CD4-positive, CD25-positive, alpha-beta regulatory T cell (primary cell): Measurements from ENCODE around the gene OSBPL7. TPM values are rescaled to one million over a fixed set of nuclear protein-coding genes. Genes with fewer than 3 reads are reported as not detected.

ENCODE experiments used
- ATAC-seq, 2 donors: fragments of 150-1000 bp; cut with Tn5 transposase; one replicate each; pipeline ENCODE4 v1.10.0; 2021; ENCODE audit warnings: low read depth in 2 of 2, moderate number of reproducible peaks in 2 of 2, moderate library complexity in 1 of 2
- DNase-seq, 3 donors: peaks; one replicate each; pipeline versions ENCODE4 v3.0.0 to v3.0.0-alpha.2; 2012 to 2022; ENCODE audit warnings: mixed read lengths in 1 of 3
- H3K27ac ChIP-seq: one replicate; pipeline ENCODE4 v1.7.0; 2013; ENCODE audit warnings: mild to moderate bottlenecking, low read length; ENCODE audit not compliant: insufficient read depth, poor library complexity, severe bottlenecking
- H3K27me3 ChIP-seq: one replicate; pipeline ENCODE4 v1.7.0; 2013; ENCODE audit warnings: low read length; ENCODE audit not compliant: control insufficient read depth, insufficient read depth
- H3K36me3 ChIP-seq: one replicate; pipeline ENCODE4 v1.7.0; 2013; ENCODE audit warnings: mild to moderate bottlenecking, low read length, moderate library complexity; ENCODE audit not compliant: control insufficient read depth, insufficient read depth
- H3K4me1 ChIP-seq: 2 replicates; pipeline ENCODE4 v1.7.0; 2013; ENCODE audit warnings: mild to moderate bottlenecking, low read length; ENCODE audit not compliant: insufficient read depth, control insufficient read depth, poor library complexity, severe bottlenecking
- H3K4me3 ChIP-seq: one replicate; pipeline ENCODE4 v1.7.0; 2013; ENCODE audit warnings: low read depth, mild to moderate bottlenecking, low read length, moderate library complexity
- H3K9me3 ChIP-seq, 2 experiments: 1 replicate in 1 of 2; 2 replicates in 1 of 2; pipeline ENCODE4 v1.7.0; 2013; ENCODE audit warnings: low read length in 2 of 2, mild to moderate bottlenecking in 1 of 2, moderate library complexity in 1 of 2; ENCODE audit not compliant: control insufficient read depth in 2 of 2
- H3K27ac Mint-ChIP-seq, 3 donors: one replicate each; pipeline ENCODE4 v1.8.0; 2020 to 2022; ENCODE audit warnings: mild to moderate bottlenecking in 3 of 3, mixed read lengths in 3 of 3, moderate library complexity in 2 of 3
- H3K27me3 Mint-ChIP-seq: one replicate; pipeline ENCODE4 v1.8.0; 2022; ENCODE audit warnings: mild to moderate bottlenecking, mixed read lengths
- H3K36me3 Mint-ChIP-seq: one replicate; pipeline ENCODE4 v1.8.0; 2020; ENCODE audit warnings: mixed read lengths
- H3K4me1 Mint-ChIP-seq, 4 donors: one replicate each; pipeline ENCODE4 v1.8.0; 2020 to 2022; ENCODE audit warnings: mixed read lengths in 4 of 4, mild to moderate bottlenecking in 1 of 4
- H3K4me3 Mint-ChIP-seq, 4 donors: one replicate each; pipeline ENCODE4 v1.8.0; 2020 to 2022; ENCODE audit warnings: mild to moderate bottlenecking in 4 of 4, mixed read lengths in 4 of 4, moderate library complexity in 3 of 4
- H3K9me3 Mint-ChIP-seq, 7 donors: one replicate each; pipeline ENCODE4 v1.8.0; 2020 to 2022; ENCODE audit warnings: mixed read lengths in 7 of 7, mild to moderate bottlenecking in 3 of 7, moderate library complexity in 2 of 7
- polyA plus RNA-seq, 4 donors: library from polyadenylated mRNA; unstranded; fragments of 300-500 nt; fragmentation: Illumina TruSeq; gene quantifications; one replicate each; pipeline ENCODE4 v1.2.3, GENCODE V29; 2021
- total RNA-seq: library from RNA; stranded (reverse); gene quantifications from one replicate; pipeline ENCODE4 v1.2.3, GENCODE V29; 2022

Gene OSBPL7
- total and polyA plus RNA-seq, 5 donors from 2014 or later: 2.1 to 46.1 (median 3.6) TPM

DNA sequence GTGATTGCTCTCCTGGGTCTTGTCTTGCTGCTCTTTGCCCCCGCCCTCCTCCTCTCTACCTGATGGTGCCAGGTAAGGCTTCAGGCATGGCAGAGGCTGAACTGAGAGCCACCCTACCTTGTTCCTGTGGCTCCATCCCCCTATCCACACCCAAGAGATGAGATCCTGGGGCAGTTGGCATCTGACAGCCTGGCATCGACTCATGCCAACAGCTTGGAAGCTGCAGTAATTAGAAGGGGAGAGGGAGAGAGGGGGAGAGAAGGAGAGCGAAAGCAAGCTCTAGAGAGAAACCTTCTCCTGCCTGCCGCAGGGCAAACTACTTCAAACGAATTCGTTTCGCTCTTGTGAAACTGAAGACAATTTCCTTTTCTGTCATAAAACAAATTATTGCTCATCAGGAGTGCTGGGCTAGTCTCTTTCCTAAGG lies 43.2 kb upstream of the OSBPL7 start:
- Histone ChIP-seq H3K27ac (no peak overlapping the region), H3K27me3 (peaks cover under 1% of the 10 kb centered on the region), H3K4me3 (no peak overlapping the region), H3K9me3 (no peaks in the 10 kb centered on the region), H3K36me3 (no peaks in the 10 kb centered on the region), H3K4me1 (peaks cover 16% of the 10 kb centered on the region)
- ATAC-seq: no peak
- Mint-ChIP-seq H3K27me3 (peaks cover 14% of the 10 kb centered on the region), H3K4me3 (peak overlapping the region in 1 of 4 donors; percentile 31), H3K36me3 (no peaks in the 10 kb centered on the region), H3K9me3 (no peaks in the 10 kb centered on the region), H3K4me1 (peaks cover 0 to 18% (median 8%) of the 10 kb centered on the region in 4 donors), H3K27ac (peak overlapping the region in 1 of 3 donors; percentile 42)
- peak in 1 of 3 donors; percentile 54 for DNase-seq

GRCh38 chr17:47862621-47863440 lies 41.2 kb upstream of the OSBPL7 start:
- H3K27ac Mint-ChIP-seq: peak overlapping the region in 2 of 3 donors; percentile 54 to 55

DNA sequence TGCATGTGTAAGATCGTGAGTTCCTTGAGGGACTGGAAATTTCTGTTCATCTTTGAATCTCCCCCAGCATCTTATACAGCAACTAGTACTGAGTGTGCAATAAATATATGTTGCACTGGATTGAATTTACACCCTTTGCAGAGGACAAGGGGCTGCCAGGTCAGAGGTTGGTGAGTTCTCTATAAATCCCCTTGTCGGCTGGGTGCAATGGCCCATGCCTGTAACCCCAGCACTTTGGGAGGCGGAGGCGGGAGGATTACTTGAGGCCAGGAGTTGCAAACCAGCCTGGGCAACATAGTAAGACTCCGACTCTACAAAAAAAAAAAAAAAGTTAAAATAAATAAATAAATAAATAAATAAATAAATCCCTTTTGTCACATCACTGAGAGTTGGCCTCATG lies 38.8 kb upstream of the OSBPL7 start:
- ATAC-seq: no peak
- no peak for DNase-seq
- Mint-ChIP-seq H3K4me1 (peaks cover 0 to 17% (median 6%) of the 10 kb centered on the region in 4 donors), H3K27ac (no peak overlapping the region), H3K4me3 (no peak overlapping the region), H3K36me3 (no peaks in the 10 kb centered on the region), H3K9me3 (peaks cover 0 to 2% (median 0%) of the 10 kb centered on the region in 7 donors), H3K27me3 (peaks cover 29% of the 10 kb centered on the region)
- Histone ChIP-seq H3K36me3 (no peaks in the 10 kb centered on the region), H3K4me1 (peaks cover 16% of the 10 kb centered on the region), H3K27ac (no peak overlapping the region), H3K27me3 (no peaks in the 10 kb centered on the region), H3K9me3 (no peaks in the 10 kb centered on the region), H3K4me3 (no peak overlapping the region)

More at GRCh38 chr17:47862621-47863440, 41.2 kb upstream of the OSBPL7 start:
- no peak for DNase-seq
- Histone ChIP-seq H3K27me3 (no peaks in the 10 kb centered on the region), H3K4me3 (no peak overlapping the region), H3K9me3 (no peaks in the 10 kb centered on the region), H3K4me1 (peaks cover 16% of the 10 kb centered on the region), H3K36me3 (no peaks in the 10 kb centered on the region), H3K27ac (no peak overlapping the region)
- H3K9me3 Mint-ChIP-seq: peaks cover 0 to 2% (median 0%) of the 10 kb centered on the region in 7 donors
- no peaks in the 10 kb centered on the region for H3K36me3 Mint-ChIP-seq
- peaks cover 15% of the 10 kb centered on the region for H3K27me3 Mint-ChIP-seq
- ATAC-seq: no peak
- no peak overlapping the region for H3K4me3 Mint-ChIP-seq
- peaks cover 0 to 18% (median 8%) of the 10 kb centered on the region in 4 donors for H3K4me1 Mint-ChIP-seq

GRCh38 chr17:47857551-47858455 lies 36.2 kb upstream of the OSBPL7 start:
- DNase-seq: no peak
- H3K36me3 ChIP-seq: no peaks in the 10 kb centered on the region
- Mint-ChIP-seq H3K27me3 (peaks cover 48% of the 10 kb centered on the region), H3K36me3 (no peaks in the 10 kb centered on the region), H3K9me3 (peaks cover 0 to 2% (median 0%) of the 10 kb centered on the region in 7 donors), H3K4me1 (peaks cover 0 to 4% (median 0%) of the 10 kb centered on the region in 4 donors), H3K27ac (no peak overlapping the region), H3K4me3 (no peak overlapping the region)
- peaks cover 5% of the 10 kb centered on the region for H3K4me1 ChIP-seq
- no peak for ATAC-seq
- peaks cover 20% of the 10 kb centered on the region for H3K27me3 ChIP-seq
- no peak overlapping the region for H3K27ac ChIP-seq
- no peak overlapping the region for H3K4me3 ChIP-seq
- no peaks in the 10 kb centered on the region for H3K9me3 ChIP-seq

- Histone ChIP-seq H3K9me3 (no peaks in the 10 kb centered on the region), H3K4me3 (no peak overlapping the region), H3K27ac (no peak overlapping the region), H3K4me1 (peaks cover 3% of the 10 kb centered on the region), H3K27me3 (peaks cover 24% of the 10 kb centered on the region), H3K36me3 (no peaks in the 10 kb centered on the region)
- Mint-ChIP-seq H3K4me3 (no peak overlapping the region), H3K27me3 (peaks cover 58% of the 10 kb centered on the region), H3K27ac (no peak overlapping the region), H3K36me3 (no peaks in the 10 kb centered on the region), H3K9me3 (peaks cover 0 to 4% (median 0%) of the 10 kb centered on the region in 7 donors), H3K4me1 (peaks cover 0 to 7% (median 4%) of the 10 kb centered on the region in 4 donors)
- ATAC-seq (no peak), DNase-seq (no peak)
Observed at GRCh38 chr17:47856830-47857229, 35.2 kb upstream of the OSBPL7 start.

DNA sequence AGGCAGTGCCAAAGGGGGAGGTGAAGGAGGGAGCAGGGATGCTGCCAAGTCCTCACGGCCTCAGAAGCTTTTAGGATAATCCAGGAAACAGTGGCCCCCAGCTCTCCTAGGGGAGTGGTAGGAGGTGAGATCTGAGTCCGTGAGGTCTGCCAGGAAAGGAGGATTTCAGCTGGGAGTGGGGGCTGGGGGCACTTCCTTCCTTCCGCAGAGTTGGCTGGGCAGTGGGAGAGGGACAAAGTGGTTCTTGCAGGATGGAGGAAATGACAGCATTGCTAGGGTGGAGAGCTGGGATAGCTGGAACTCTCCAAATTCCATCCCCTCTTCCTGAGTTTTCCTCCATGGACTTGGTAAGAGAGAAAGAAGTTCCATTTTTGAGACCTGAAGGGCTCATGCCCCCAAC lies 34.1 kb upstream of the OSBPL7 start:
- Histone ChIP-seq H3K36me3 (no peaks in the 10 kb centered on the region), H3K27ac (no peak overlapping the region), H3K4me3 (no peak overlapping the region), H3K27me3 (peaks cover 24% of the 10 kb centered on the region), H3K4me1 (peaks cover 14% of the 10 kb centered on the region), H3K9me3 (no peaks in the 10 kb centered on the region)
- Mint-ChIP-seq H3K27me3 (peaks cover 61% of the 10 kb centered on the region), H3K27ac (no peak overlapping the region), H3K36me3 (no peaks in the 10 kb centered on the region), H3K4me1 (peaks cover 0 to 11% (median 6%) of the 10 kb centered on the region in 4 donors), H3K4me3 (no peak overlapping the region), H3K9me3 (peaks cover 0 to 4% (median 0%) of the 10 kb centered on the region in 7 donors)
- ATAC-seq (no peak), DNase-seq (no peak)

DNA sequence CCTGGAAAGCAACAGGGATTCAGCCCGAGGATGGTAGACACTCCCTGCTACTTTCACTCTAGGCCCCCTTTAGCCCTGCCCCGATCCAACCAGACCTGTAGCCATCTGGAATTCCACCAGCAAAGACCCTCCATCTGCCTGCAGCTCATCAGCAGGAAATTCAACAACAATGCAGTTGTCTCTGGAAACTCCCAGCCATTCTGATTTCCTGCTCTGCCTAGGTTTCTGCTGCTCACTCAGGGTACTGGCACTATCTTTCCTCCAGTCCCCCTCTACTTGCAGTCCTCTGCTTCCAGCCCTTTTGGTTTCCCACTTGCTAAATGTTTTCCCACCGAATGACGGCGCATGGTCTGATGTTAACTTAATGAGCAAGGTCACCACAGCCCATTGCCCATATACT lies 32.0 kb upstream of the OSBPL7 start:
- peak overlapping the region in 1 of 3 donors; percentile 67 for H3K27ac Mint-ChIP-seq
- H3K27me3 ChIP-seq: peaks cover 43% of the 10 kb centered on the region

More for the DNA sequence above, 32.0 kb upstream of the OSBPL7 start:
- H3K27me3 Mint-ChIP-seq: peaks cover 83% of the 10 kb centered on the region
- peaks cover 0 to 20% (median 8%) of the 10 kb centered on the region in 4 donors for H3K4me1 Mint-ChIP-seq
- H3K4me3 Mint-ChIP-seq: peak overlapping the region in 1 of 4 donors; percentile 29
- Histone ChIP-seq H3K4me3 (no peak overlapping the region), H3K4me1 (peaks cover 21% of the 10 kb centered on the region), H3K9me3 (no peaks in the 10 kb centered on the region), H3K36me3 (no peaks in the 10 kb centered on the region), H3K27ac (no peak overlapping the region)
- H3K36me3 Mint-ChIP-seq: no peaks in the 10 kb centered on the region
- peaks cover 0 to 2% (median 0%) of the 10 kb centered on the region in 7 donors for H3K9me3 Mint-ChIP-seq
- no peak for DNase-seq
- no peak for ATAC-seq
